Dendritic cell treated with granulocyte-macrophage colony-stimulating factor and Interleukin-4, amounts not matched to agents 40 ng/mL and 50 ng/mL, for 4 days (primary cell): ENCODE results near the gene PDE4DIP.
"Not testable (repeated sequence)": the region's sequence is repeated elsewhere in the genome, so short reads cannot be mapped to it uniquely, and the experiment has no call there.

Experiments used
- H3K27ac Mint-ChIP-seq: one replicate; pipeline ENCODE4 v1.8.0; 2022; ENCODE audit warnings: mild to moderate bottlenecking, mixed read lengths
- H3K27me3 Mint-ChIP-seq: one replicate; pipeline ENCODE4 v1.8.0; 2022; ENCODE audit warnings: mild to moderate bottlenecking, mixed read lengths
- H3K36me3 Mint-ChIP-seq: one replicate; pipeline ENCODE4 v1.8.0; 2022; ENCODE audit warnings: low read depth, mixed read lengths
- H3K4me1 Mint-ChIP-seq: one replicate; pipeline ENCODE4 v1.8.0; 2022; ENCODE audit warnings: low read depth, mixed read lengths
- H3K4me3 Mint-ChIP-seq: one replicate; pipeline ENCODE4 v1.8.0; 2022; ENCODE audit warnings: mild to moderate bottlenecking, moderate library complexity, mixed read lengths
- H3K9me3 Mint-ChIP-seq: one replicate; pipeline ENCODE4 v1.8.0; 2022; ENCODE audit warnings: mixed read lengths
- intact Hi-C: fragments of 100-400 bp; cut with micrococcal nuclease; formaldehyde crosslinking; loops from one replicate; pipeline ENCODE4 v1.15.0; 2022

Gene PDE4DIP

DNA sequence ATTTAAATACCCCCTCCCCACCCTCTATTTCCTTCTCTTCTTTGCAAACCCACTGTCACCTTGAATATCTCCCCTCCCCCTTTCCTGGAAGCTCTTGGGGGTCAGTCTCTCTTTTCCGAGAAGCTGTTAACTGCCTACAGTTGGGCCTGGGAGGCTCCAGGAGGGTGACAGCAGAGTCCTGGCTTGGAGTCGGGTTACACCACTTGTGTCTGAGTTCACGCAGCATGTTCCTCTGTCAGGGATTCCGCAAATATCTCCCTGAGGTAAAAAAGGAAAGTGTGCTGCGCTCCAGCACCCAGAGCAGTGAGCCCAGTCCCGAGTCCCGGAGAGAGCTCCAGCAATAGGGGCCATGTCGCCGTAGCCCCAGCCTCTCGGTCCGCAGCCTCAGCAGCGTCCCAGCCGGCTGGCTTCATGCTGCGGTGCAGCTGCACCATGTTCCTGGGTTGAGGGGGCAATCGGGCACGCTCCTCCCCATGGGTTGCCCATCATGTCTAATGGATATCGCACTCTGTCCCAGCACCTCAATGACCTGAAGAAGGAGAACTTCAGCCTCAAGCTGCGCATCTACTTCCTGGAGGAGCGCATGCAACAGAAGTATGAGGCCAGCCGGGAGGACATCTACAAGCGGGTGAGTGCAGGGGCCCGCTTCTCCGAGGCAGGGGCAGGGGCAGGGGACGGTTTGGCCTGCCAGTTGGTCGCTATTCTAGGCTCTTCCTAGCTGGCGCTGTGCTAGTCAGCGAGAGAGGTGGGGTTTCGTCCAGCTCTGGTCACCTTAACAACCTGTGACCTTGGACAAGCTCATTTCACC, 45.2 kb downstream of the PDE4DIP start:
- H3K27ac Mint-ChIP-seq, H3K4me3 Mint-ChIP-seq, H3K27me3 Mint-ChIP-seq, H3K36me3 Mint-ChIP-seq, intact Hi-C loops, H3K4me1 Mint-ChIP-seq, H3K9me3 Mint-ChIP-seq: not testable (repeated sequence)

DNA sequence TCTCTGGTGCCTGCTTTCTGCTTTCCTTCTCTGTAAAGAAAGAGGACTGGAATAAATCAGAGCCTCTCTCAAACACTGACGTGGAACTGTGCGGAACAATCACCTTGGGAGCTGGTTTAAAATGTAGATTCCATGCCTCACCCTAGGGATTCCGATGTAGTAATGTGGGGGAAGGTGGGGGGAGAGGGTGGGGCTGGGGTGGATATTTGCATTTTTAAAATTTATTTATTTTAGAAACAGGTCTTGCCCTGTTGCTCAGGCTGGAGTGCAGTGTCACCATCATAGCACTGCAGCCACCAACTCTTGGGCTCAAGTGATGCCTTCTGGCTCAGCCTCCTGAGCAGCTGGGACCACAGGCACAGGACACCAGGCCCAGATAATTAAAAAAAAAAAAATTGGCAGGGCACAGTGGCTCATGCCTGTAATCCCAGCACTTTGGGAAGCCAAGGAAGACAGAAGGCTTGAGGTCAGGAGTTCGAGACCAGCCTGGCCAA, 45.9 kb downstream of the PDE4DIP start:
- intact Hi-C loops, H3K36me3 Mint-ChIP-seq, H3K4me3 Mint-ChIP-seq, H3K9me3 Mint-ChIP-seq, H3K27ac Mint-ChIP-seq, H3K27me3 Mint-ChIP-seq, H3K4me1 Mint-ChIP-seq: not testable (repeated sequence)

DNA sequence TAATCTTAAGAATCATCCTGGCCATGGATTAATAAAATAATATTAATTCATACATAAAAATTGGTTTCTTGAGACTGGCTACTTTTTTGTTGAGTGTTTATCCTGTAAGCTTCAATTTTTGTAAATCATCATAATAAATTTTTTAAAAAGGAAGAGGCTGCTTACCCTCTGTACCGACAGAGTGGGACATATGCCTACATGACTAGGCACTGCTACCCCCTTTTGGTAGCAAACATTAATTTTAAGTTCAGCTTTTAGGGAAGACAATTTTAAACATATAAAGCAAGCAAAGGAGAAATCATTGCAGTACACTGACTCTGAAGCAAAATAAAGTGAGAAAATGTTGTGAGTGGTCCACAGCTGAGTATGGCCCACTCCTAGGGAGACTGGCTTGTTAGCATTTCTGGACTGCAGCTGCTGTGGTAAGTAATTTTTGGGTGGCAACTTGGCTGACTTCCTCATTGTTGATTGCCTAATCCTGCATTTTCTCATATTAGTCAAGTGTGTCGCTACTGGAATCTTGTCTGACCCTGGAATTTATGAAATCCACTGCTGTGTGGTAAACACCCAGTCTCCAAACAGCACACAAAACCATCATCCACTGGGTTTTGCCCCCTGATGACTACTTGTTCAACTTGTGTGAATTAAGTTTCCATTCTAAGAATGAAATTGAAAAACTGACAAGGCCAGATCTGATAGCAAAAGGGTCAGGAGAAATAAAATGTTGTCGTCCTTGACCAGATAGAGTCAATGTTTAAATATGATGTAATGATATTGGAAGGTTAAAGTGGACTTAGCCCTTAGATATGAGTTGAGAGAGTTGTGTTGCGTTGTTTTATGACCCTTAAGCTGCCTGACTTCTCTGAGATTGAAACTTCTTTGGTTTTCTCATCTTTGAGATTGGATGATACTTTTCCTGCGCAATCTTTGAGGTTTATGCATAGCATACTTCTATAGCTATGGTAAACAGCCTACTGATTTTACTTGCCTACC, 50.4 kb downstream of the PDE4DIP start:
- H3K9me3 Mint-ChIP-seq, H3K27ac Mint-ChIP-seq, H3K4me1 Mint-ChIP-seq, H3K4me3 Mint-ChIP-seq, H3K27me3 Mint-ChIP-seq, intact Hi-C loops, H3K36me3 Mint-ChIP-seq: not testable (repeated sequence)

DNA sequence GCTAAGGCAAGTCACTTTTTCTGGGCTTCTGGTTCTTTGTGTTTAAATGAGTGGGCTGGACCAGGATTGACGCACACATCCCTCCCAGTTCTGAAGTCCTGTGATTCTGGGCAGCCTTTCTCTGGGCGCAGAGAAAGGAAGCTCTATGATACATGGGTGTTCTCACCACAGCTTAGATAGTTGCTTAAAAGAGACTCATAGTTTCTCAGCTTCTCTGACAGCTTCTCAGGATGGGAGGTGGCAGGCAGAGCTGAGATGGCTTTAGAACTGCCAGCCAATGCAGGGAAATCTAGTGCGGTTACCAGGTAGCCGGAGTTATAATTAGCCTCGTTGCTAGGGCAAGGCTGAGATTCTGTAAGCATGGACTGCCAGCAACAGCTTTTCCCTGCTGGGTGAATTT, 55.8 kb downstream of the PDE4DIP start:
- H3K36me3 Mint-ChIP-seq, H3K4me3 Mint-ChIP-seq, H3K27me3 Mint-ChIP-seq, H3K9me3 Mint-ChIP-seq, H3K4me1 Mint-ChIP-seq, intact Hi-C loops, H3K27ac Mint-ChIP-seq: not testable (repeated sequence)

DNA sequence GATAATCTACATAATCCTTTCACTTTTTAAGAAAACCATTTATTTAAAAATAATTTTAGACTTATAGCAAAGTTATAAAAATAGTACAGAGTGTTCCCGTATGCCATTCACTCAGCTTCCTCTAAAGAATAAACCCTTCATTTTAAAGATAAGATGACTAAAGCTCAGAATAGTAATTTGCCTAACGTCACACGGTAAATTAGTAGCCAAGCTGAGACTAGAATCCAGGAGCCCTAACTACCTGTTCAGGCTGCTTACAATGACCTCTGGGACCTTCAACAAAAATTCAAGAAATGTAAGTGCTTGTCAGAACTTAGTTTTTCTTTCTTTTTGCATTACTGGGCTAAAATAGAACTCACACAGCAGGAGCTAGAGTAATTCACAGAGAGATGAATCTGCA, 56.5 kb downstream of the PDE4DIP start:
- intact Hi-C loops, H3K4me3 Mint-ChIP-seq, H3K4me1 Mint-ChIP-seq, H3K27me3 Mint-ChIP-seq, H3K36me3 Mint-ChIP-seq, H3K27ac Mint-ChIP-seq, H3K9me3 Mint-ChIP-seq: not testable (repeated sequence)

GRCh38 chr1:148901150-148901952, 57.1 kb downstream of the PDE4DIP start:
- H3K4me3 Mint-ChIP-seq, H3K4me1 Mint-ChIP-seq, H3K9me3 Mint-ChIP-seq, H3K27ac Mint-ChIP-seq, H3K36me3 Mint-ChIP-seq, H3K27me3 Mint-ChIP-seq, intact Hi-C loops: not testable (repeated sequence)

GRCh38 chr1:148901953-148902341, 57.7 kb downstream of the PDE4DIP start:
- H3K27me3 Mint-ChIP-seq, H3K27ac Mint-ChIP-seq, H3K4me3 Mint-ChIP-seq, H3K4me1 Mint-ChIP-seq, H3K36me3 Mint-ChIP-seq, H3K9me3 Mint-ChIP-seq, intact Hi-C loops: not testable (repeated sequence)

DNA sequence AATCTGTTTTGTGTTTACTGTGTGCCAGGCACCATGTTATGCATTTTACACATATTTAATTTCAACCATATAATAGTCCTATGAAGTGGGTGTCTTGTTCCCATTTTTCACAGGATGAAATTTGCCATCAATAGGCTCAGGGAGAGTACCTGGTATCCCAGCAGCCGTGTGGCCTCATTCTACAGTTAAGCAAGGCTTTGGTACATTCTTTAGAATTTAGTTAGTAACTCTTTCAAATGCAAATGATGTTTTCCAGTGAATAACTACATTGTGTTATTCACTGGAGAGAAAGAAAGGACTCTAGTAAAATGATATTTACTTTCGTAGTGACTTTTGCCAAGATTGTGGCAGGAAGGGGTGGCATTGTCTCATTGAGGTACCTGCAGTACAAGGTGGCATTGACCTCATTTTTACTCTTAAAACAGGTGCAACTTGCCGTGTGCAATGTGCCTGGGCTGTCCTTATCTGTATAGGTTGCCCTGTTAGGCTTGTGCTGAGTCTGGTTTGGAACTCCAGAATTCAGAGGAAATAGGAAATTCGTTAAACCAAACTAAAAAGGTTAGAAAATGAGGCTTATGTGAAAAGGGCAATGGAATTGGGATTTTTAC, 65.1 kb downstream of the PDE4DIP start:
- H3K4me1 Mint-ChIP-seq, H3K4me3 Mint-ChIP-seq, H3K36me3 Mint-ChIP-seq, intact Hi-C loops, H3K27ac Mint-ChIP-seq, H3K27me3 Mint-ChIP-seq, H3K9me3 Mint-ChIP-seq: not testable (repeated sequence)

- H3K4me1 Mint-ChIP-seq, H3K27ac Mint-ChIP-seq, intact Hi-C loops, H3K27me3 Mint-ChIP-seq, H3K4me3 Mint-ChIP-seq, H3K9me3 Mint-ChIP-seq, H3K36me3 Mint-ChIP-seq: not testable (repeated sequence)
These were observed 67.2 kb downstream of the PDE4DIP start for GRCh38 chr1:148911303-148911928.

- H3K4me3 Mint-ChIP-seq, H3K27ac Mint-ChIP-seq, H3K36me3 Mint-ChIP-seq, H3K9me3 Mint-ChIP-seq, H3K4me1 Mint-ChIP-seq, H3K27me3 Mint-ChIP-seq, intact Hi-C loops: not testable (repeated sequence)
These were observed 72.0 kb downstream of the PDE4DIP start for GRCh38 chr1:148916222-148916621.

GRCh38 chr1:148916695-148917348, 72.6 kb downstream of the PDE4DIP start:
- H3K27me3 Mint-ChIP-seq, H3K9me3 Mint-ChIP-seq, H3K4me1 Mint-ChIP-seq, intact Hi-C loops, H3K36me3 Mint-ChIP-seq, H3K4me3 Mint-ChIP-seq, H3K27ac Mint-ChIP-seq: not testable (repeated sequence)

- H3K36me3 Mint-ChIP-seq, H3K4me1 Mint-ChIP-seq, H3K27ac Mint-ChIP-seq, H3K9me3 Mint-ChIP-seq, intact Hi-C loops, H3K4me3 Mint-ChIP-seq, H3K27me3 Mint-ChIP-seq: not testable (repeated sequence)
These were observed 74.7 kb downstream of the PDE4DIP start for GRCh38 chr1:148918836-148919447.

DNA sequence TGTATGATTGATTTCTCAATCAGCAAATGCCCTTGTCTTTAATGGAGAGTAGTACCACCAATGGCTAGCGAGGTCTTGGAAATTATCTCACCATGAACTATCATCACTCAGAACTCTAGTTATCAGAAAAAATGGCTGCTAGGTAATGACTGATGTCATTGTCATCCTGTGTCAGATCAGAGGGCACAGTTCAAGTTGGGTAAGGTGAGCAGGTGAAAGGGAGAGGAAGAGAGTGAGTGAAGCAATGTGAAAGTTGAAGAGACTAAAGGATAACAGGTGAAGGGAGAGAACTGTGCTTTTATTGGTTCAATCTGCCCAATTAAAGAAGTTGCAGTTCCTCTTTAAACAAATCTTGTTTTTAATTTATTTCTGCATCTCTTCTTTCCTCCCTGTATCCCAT, 76.8 kb downstream of the PDE4DIP start:
- H3K9me3 Mint-ChIP-seq, intact Hi-C loops, H3K4me1 Mint-ChIP-seq, H3K36me3 Mint-ChIP-seq, H3K27me3 Mint-ChIP-seq, H3K4me3 Mint-ChIP-seq, H3K27ac Mint-ChIP-seq: not testable (repeated sequence)
